Non-pigmented ciliary epithelial cell (primary cell): ENCODE measurements around the gene TLNRD1.
"Not testable (repeated sequence)": the region's sequence is repeated elsewhere in the genome, so short reads cannot be mapped to it uniquely, and the experiment has no call there.

ENCODE experiments used
- DNase-seq: peaks from one replicate; pipeline ENCODE4 v3.0.0-alpha.2; 2010; ENCODE audit warnings: low read depth

Gene TLNRD1

DNA sequence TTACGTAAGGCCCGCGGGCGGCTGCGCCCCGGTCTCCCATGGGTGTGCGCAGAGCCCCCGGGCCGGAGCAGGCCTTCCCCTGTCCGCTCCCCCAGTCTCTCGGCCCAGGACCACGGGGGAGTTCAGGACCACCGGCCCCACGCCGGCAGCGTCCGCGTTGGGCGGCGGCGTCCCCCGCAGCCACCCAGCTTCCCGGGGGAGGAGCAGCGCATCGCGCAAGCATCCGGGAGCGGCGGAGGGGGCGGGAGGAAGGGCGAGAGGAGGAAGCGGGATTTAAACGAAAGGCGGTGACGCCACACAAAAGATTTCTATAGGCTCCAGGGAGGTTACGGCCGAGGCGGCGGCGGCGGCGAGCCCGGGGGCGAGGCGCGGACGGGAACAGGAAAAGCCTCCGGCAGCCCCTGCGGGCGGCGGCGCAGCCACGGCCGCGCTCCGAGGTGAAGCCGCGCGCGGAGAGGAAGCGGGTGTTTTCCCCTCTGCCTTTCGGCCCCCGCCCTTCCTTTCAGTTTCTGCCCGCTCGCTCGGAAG lies at the start of gene TLNRD1:
Gene TLNRD1, plus strand, starts transcription at position 300 of the 528 bp plus-strand sequence. CDS start 1,349 bp downstream, outside the sequence.
- no peak for DNase-seq

DNA sequence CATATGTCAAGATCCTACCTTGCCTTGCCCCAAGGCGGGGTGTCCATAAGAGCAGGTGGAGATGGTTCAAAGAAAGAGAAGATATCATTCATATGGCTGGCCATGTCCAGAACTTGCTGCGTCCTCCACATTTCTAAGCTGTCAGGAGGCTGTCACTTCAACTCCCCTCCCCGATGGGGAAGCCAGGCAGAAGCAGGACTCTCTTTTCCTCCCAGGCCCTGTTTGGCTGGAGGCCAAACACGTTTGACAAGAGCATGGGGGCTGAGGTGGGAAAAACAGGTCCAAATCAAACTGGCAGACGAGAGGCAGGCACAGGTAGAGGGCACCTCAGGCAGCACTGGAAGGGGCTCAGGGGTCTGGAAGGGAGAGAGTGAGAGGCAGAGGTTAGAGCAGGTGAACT lies 48.8 kb upstream of the TLNRD1 start:
- DNase-seq = no peak

GRCh38 chr15:80953001-80953952 lies 47.4 kb upstream of the TLNRD1 start:
- DNase-seq = no peak

- no peak for DNase-seq
These were observed 46.6 kb upstream of the TLNRD1 start for GRCh38 chr15:80953953-80954778.

- peak; percentile 75 for DNase-seq
These were observed 44.9 kb upstream of the TLNRD1 start for GRCh38 chr15:80955571-80956452.

- DNase-seq = no peak
These were observed 43.2 kb upstream of the TLNRD1 start for GRCh38 chr15:80957556-80957955.

GRCh38 chr15:80957976-80958375 lies 42.7 kb upstream of the TLNRD1 start:
- no peak for DNase-seq

- no peak for DNase-seq
These were observed 41.8 kb upstream of the TLNRD1 start for GRCh38 chr15:80958818-80959495.

GRCh38 chr15:80965454-80965853 lies 35.3 kb upstream of the TLNRD1 start:
- not testable (repeated sequence) for DNase-seq

DNA sequence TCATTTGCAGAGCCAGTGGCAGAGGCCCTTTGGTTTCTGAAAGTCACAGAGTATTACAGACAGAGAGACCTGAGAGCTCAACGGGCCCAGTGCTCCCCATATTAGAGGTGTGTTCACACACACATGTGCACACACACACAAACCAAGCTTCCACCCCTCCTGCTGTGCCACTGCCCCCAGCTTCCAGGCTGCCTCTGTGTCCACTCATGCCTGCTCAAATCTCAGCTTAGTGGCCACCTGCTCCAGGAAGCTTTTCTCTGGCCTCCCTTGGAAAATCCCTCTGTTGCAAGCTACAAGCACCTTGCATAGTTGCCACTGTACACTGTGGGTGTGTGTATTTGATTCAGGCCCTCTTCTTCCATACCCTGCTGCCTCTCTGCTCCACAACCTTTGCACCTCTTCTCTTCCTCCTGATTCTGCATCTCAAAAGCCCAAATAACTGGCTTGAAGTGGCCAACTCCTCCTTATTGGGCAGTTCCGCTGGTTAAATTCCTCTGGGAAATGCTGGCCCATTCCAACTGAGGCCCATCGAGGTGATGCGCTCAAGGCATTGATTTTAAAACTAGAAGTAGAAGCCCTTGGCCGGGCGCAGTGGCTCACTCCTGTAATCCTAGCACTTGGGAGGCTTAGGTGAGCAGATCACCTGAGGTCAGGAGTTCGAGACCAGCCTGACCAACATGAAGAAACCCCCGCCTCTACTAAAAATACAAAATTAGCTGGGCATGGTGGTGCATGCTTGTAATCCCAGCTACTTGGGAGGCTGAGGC lies 34.1 kb upstream of the TLNRD1 start:
- no peak for DNase-seq

GRCh38 chr15:80967451-80967850 lies 33.3 kb upstream of the TLNRD1 start:
- DNase-seq = peak; percentile 62

- no peak for DNase-seq
These were observed 32.7 kb upstream of the TLNRD1 start for GRCh38 chr15:80967991-80968510.

GRCh38 chr15:80969316-80969715 lies 31.4 kb upstream of the TLNRD1 start:
- no peak for DNase-seq

- DNase-seq = no peak
These were observed 30.6 kb upstream of the TLNRD1 start for GRCh38 chr15:80970018-80970657.

DNA sequence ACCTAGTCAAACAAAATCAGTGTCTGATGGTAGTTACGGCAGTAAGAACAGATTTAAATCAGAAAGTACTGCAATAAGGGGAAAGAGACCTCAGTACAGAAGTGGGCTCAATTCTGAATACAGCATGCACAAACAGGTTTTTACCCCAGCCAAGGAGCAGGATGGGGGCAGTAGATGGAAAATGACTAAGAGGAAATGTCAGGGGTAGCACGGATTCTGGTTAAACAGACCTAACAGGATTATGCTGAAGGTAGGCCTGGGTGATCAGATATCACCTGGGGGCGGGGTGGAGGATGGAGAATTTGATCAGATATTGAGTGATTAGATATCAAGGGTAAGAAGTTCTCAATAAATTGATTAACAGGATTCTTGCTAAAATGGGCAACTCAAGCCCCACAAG lies 30.1 kb upstream of the TLNRD1 start:
- no peak for DNase-seq

- DNase-seq = no peak
These were observed 29.6 kb upstream of the TLNRD1 start for GRCh38 chr15:80971143-80971542.

DNA sequence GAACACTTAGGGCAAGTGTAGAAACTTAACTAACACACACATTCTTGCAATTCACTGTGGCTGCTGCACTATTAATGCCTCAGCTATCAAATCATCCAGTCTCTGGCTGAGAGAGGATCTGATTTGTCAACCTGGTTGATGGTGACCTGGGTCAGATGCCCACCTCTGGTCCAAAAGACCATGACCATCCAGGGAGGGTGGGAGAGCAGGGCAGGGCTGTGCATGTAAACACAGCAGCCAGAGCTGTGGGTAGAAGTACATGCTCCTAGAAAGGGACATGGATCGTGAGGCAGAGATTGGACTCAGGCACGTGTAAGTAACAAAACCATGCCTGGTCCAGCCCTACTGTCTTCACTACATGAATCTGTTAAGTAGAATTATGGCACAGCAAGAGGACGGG lies 28.4 kb upstream of the TLNRD1 start:
- no peak for DNase-seq

DNA sequence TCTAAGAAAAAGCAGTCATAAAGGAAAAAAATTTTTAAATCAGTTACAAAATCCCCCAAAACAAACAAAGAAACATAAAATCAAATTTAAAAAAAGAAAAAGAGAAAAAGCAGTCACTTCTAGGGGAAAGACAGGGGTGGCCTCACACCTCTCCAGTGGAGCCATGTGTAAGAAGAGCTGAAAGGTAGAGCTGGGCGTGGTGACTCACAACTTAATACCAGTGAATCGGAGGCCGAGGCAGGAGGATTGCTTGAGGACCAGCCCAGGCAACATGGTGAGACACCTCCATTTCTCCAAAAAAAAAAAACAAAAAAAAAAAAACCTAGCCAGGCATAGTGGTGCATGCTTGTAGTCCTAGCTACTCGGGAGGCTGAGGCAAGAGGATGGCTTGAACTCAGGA lies 25.8 kb upstream of the TLNRD1 start:
- no peak for DNase-seq

GRCh38 chr15:80976851-80977250 lies 23.9 kb upstream of the TLNRD1 start:
- DNase-seq = no peak
